IPS DF 19.7 (cell line): ENCODE data around the gene PRRC2A.

ENCODE experiments used
- DNase-seq: peaks from one replicate; pipeline ENCODE4 v3.0.0-alpha.2; 2013; ENCODE audit warnings: low read depth, low spot score

Gene PRRC2A

GRCh38 chr6:31622684-31623091, 2.2 kb downstream of the PRRC2A start:
- no peak for DNase-seq

DNA sequence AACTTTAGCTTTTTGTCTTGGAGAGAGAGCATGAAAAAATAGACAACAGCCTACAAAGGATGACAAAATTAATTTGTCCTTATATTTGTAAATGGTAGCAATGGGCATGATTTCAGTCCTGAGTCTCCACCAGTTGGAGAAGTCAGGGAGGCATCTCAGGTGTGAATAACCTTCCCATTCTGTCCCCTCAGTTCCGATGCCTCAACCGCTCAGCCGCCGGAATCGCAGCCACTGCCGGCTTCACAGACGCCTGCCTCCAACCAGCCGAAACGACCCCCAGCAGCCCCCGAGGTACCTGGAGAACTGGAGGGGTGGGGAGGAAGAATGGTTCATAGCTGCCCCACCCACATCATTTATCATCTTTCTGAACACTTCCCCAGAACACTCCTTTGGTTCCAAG, 3.6 kb downstream of the PRRC2A start:
- DNase-seq = no peak

GRCh38 chr6:31626952-31627351, 6.4 kb downstream of the PRRC2A start:
- no peak for DNase-seq

GRCh38 chr6:31627690-31628287, 7.3 kb downstream of the PRRC2A start:
- DNase-seq = no peak

- DNase-seq = no peak
Measured at GRCh38 chr6:31629014-31629413, 8.5 kb downstream of the PRRC2A start.

GRCh38 chr6:31630177-31630934, 9.8 kb downstream of the PRRC2A start:
- DNase-seq = no peak

- no peak for DNase-seq
Measured at GRCh38 chr6:31631209-31631608, 10.7 kb downstream of the PRRC2A start.

DNA sequence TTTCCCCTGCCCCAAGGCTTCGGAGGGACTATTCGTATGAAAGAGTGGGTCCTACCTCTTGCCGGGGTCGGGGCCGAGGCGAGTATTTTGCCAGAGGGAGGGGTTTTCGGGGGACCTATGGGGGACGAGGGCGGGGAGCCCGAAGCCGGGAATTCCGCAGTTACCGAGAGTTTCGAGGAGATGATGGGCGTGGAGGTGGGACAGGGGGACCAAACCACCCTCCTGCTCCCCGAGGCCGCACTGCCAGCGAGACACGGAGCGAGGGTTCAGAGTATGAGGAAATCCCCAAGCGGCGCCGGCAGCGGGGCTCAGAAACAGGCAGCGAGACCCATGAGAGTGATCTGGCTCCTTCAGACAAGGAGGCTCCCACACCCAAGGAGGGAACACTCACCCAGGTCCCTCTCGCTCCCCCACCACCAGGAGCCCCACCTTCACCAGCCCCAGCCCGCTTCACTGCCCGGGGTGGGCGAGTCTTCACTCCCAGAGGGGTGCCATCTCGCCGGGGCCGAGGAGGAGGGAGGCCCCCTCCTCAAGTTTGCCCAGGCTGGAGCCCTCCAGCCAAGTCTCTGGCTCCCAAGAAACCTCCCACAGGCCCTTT, 11.3 kb downstream of the PRRC2A start:
- no peak for DNase-seq

- DNase-seq = no peak
Measured at GRCh38 chr6:31632279-31632946, 11.9 kb downstream of the PRRC2A start.

- no peak for DNase-seq
Measured at GRCh38 chr6:31633447-31633846, 12.9 kb downstream of the PRRC2A start.

DNA sequence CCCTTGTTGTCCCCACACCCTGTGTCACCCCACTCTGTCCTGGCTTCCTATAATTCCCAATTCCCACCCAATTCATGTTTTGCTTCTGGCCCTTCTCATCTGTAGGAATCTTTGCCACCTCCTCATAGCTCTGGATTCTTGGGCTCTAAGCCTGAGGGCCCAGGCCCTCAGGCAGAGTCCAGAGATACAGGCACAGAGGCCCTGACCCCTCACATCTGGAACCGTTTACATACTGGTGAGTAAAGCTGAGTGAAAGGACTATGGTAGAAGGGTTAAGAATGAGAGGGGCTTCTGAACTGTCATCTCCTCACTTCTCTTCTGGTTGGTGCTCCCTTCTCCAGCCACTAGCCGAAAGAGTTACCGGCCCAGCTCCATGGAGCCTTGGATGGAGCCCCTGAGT, 13.6 kb downstream of the PRRC2A start:
- no peak for DNase-seq

GRCh38 chr6:31634969-31635575, 14.6 kb downstream of the PRRC2A start:
- no peak for DNase-seq

DNA sequence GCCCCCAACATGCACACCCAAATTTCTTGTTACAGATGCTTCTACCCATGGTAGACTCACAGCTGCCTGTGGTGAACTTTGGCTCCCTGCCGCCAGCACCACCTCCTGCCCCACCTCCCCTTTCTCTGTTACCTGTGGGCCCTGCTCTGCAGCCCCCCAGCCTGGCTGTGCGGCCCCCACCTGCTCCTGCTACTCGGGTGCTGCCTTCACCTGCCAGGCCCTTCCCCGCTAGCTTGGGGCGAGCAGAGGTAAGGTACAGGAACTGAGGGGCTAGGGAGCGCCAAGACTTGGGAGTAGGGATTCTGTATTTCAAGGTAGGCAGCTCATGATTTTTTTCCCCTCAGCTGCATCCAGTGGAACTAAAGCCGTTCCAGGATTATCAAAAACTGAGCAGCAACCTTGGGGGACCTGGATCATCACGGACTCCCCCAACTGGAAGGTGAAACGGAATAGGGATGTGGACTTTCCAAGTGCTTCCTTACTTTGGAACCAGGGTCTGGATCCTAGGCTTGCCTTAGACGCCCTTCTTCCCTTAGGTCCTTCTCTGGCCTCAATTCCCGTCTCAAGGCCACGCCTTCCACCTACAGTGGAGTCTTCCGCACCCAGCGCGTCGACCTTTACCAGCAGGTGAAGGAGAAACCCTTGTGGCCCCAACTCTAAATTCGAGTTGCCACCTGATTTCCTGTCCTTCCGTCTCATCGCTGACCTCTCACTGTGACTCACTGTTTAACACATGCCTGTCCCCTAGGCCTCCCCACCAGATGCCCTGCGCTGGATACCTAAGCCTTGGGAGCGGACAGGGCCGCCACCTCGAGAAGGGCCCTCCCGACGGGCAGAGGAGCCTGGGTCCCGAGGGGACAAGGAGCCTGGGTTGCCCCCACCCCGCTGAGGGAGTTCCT, 16.4 kb downstream of the PRRC2A start:
- DNase-seq = no peak

DNA sequence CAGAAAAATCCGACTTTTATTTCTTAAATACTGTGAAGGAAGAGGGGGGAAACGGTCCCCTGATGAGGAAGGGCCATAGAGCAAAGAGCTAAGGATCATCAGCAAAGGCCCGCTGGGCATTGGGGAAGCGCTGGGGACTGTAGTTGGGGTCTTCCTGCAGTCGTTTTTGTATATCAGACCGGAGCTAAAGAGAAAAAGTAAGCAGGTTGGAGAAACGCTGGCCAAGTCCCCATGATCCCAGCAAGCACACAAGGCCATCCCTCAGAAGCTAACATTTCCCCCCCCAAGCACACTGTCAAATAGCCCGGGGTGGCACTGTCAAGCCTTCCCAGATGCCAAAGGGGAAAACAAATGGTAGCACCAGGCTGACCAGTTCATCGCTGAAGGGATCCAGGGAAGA, 18.5 kb downstream of the PRRC2A start:
- DNase-seq = no peak

DNA sequence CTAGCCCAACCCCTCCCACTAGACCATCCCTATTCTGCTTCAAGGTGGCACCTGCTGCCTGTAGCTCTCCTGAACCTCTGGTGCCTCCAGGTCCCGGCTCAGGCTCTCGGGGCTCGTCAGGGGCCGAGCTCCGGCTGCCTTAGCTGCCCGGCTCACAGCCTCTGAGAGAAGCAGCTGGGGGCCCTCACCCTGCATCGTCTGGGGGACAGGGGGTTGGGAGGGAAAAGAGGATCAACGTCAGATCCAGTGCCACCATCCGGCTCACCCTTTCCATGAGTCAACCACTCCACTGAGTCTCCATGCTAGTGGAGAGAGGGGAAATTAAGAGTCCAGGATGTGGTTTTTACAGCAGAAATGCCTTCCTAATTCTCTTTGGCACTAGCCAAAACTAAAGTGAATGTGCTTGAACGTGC, 18.9 kb downstream of the PRRC2A start:
- no peak for DNase-seq

DNA sequence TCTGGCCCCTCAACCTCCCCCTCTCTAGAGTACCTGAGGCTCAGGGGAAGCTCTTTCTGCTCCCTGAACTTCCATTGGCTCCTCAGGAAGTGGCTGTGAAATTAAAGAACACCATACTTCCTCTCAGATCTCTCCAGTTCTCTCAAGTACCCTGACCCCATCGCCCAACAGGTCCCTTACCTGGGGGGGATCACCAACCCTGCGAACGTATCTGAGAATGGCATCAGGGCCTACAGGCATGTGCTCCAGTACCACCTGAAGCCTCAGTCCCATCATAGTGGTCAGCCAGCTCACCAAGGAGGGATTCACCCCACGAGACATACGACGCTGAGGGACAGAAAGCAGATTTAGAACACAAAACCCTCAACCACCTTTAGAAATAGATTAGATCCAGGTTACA, 20.1 kb downstream of the PRRC2A start:
- DNase-seq = no peak

DNA sequence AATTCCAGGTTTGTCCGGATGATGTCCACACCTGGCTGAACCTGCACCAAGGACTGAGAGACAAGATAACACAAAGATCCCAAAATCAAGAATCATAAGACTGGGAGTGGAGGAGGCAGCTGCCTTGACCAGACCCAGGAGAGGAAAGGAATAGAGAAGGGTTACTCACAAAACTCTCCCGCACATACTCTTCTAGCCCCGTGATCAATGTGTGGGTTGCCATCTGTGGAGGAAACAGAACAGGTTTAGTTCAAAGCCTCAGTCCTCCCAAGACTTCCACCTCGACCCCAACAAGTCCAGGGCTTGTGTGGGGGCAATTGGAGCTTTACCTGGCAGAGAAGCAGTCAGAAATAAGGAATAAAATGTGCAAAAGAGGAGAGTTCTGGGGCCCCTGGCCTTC, 20.9 kb downstream of the PRRC2A start:
- DNase-seq = no peak

DNA sequence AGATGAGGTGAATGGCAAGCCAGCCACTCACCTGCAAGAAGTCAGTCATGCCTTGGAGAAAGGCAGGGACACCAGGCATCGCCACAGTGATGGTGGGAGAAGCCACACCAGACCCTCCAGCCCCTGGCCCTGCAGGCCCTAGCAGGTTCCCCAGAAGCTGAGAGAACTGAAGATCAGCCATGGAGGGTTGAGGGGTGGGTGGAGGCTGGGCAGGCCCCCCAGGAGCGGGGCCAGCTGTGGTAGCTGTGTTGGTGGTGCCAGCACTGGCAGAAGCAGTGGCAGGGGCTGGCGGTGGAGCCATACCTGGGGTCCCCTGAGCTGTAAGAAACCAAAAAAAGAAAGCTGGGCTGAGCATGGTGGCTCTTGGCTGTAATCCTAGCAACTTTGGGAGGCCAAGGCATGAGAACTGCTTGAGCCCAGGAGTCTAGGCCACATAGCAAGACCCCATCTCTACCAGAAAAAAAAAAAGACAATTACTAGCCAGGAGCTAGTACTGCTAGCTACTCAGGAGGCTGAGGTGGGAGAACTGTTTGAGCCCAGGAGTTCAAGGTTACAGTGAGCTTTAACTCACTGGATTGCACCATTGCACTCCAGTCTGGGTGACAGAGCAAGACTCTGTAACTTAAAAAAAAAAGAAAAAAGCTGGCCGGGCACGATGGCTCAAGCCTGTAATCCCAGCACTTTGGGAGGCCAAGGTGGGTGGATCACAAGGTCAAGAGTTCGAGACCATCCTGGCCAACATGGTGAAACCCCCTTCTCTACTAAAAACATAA, 22.5 kb downstream of the PRRC2A start:
- DNase-seq = no peak

DNA sequence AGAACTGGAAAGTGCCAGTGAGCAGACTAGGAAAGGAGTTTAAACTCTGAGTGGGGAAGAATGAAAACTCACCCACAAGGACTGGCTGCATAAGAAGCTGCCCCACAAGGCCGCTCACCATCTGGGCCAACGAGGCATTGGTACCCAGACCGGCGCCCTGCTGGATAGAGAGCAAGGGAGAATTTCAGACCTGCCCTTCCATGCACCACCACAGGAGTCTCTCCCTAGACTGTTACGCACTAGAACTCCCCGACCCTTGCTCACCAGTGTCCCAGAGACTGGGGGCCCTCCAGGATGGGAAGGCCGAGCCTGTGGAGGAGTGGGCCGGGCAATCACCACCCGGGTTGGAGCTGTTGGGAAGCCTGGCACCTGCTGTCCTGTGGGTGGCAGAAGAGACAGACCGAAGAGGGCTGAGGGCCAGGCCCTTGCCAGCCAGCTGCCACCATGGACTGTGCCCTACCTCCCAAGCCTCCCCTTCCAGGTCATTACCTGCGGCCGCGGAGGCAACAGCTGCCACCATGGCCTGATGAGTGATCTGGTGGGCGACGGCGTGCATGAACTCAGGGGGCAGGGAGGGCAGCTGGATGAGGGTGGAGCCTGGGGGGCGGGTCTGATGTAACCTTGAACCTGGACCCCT, 23.4 kb downstream of the PRRC2A start:
- DNase-seq = no peak

DNA sequence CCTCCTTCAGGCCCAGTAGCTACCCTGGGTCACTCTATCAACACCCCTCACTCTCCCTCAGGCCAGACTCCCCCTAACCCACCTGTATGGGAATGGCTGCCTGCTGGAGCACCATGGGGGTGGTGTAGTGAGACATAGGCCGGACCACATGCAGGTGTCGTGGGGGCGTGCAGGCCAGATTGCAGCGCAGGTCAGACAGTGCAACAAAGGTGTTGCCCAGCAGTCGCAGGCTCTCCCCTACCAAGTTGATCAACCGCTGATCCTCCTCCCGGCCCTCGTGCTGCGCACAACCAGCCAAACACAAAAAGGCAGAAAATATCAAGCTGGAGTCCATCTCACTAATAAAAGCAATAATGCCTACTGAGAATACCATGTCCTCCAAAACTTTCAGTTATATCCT, 24.8 kb downstream of the PRRC2A start:
- DNase-seq = no peak
